Stimulated activated CD8-positive, alpha-beta memory T cell treated with anti-CD3 and anti-CD28 coated beads, Interleukin-7, amount 100 ng/mL, for 24 hours (primary cell): ENCODE data around the gene MYCBP2.
"Not testable (repeated sequence)": the region's sequence is repeated elsewhere in the genome, so short reads cannot be mapped to it uniquely, and the experiment has no call there.

ENCODE experiments used
- DNase-seq: peaks from one replicate; pipeline ENCODE4 v3.0.0-alpha.2; 2020; ENCODE audit warnings: low read depth

Gene MYCBP2

GRCh38 chr13:77028202-77028601 lies 298.7 kb downstream of the MYCBP2 start:
- no peak for DNase-seq

- DNase-seq, result peak; percentile 45
Observed at GRCh38 chr13:77026861-77027621, 299.9 kb downstream of the MYCBP2 start, which contains the start of gene FBXL3. Gene FBXL3, minus strand, starts transcription at chr13:77027159. Its CDS starts 5,299 bp downstream, at chr13:77021860.

GRCh38 chr13:77026255-77026860 lies 300.5 kb downstream of the MYCBP2 start:
- peak; percentile 43 for DNase-seq

DNA sequence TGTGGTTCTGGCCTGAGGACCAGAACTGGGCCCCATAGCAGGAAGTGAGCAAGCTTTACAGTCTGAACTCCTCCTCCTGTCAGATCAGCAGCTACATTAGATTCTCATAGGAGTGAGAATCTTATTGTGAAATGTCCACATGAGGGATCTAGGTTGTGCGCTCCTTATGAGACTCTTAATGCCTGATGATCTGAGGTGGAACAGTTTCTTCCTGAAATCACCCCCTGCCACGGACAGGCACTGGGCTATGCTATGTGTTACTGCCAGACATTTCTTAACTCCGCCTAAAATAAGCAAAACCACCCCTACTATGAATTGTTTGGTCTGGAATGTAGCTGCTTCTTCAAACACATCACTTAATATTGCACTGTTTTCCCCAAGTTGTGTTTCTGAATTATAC lies 304.6 kb downstream of the MYCBP2 start:
- no peak for DNase-seq

DNA sequence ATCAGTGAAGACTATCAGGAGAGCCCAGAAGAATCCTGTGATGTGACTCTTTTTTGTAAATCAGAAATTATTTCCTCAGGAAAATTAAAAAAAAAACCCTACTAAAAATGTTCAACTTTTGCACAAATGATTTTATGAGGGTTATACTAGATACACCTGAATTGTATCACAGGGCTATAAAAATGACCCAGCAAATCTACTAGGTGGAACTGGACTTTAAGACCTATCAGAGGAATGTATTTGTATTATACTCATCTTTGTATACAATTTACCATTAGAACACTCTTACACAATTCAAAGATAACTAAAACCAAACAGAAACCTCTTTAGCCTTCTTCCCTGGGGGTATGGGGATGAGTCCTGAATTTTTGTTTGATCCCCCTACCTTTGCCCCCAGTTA lies 307.1 kb downstream of the MYCBP2 start:
- no peak for DNase-seq

DNA sequence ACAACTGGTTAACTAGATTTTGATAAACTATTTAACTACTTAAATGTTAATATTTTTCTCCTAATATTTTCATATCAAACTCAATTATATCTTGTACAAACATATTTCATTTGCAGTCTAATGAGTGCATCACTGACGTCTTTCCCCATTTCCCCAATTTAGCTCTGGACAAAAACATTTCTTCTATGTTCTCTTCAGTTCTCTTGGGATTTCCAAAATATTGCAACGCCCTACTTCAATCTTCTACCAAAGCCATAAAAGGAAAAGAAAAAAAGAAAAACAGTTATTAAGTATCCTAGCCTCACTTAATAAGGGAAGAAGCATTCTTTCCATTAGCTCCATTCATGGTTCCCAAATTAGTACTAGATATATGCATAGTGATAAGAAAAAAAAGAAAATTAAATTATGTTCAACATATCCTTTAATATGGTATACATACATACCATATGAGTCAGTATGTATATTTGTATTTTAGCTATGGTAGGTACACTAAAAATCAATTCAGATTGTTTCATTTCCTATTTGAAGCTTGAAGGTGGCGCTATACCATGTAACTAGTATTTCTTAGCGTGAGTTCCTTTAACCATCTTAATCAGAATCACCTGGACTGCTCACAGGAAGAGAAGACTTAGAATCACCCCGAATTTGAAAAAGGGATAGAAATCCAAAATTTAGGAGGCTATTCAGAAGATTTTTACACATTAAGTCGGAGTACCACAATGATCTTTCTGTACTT lies 309.8 kb downstream of the MYCBP2 start:
- no peak for DNase-seq

DNA sequence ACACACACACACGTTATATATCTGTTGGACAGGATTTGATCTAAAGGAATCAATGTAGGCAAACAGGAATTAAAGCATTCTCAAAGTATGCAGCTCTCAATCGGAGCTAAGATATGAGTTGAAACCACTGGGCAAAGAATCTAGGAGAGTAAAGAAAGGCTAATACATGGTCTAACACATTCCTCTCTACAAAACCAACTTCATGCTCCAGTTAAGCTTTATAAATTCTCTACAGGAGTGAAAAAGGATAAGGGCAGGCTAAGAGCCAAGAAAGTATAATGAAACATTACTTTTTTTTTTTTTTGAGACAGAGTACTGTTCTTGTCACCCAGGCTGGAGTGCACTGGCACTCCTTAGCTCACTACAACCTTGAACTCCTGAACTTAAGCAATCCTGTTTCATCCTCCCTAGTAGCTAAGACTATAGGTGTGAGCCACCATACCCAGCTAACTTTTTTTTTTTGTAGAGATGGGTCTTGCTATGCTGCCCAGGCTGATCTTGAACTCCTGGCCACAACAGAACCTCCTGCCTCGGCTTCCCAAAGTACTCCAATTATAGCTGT lies 310.6 kb downstream of the MYCBP2 start:
- no peak for DNase-seq

GRCh38 chr13:77014906-77015685 lies 311.8 kb downstream of the MYCBP2 start:
- DNase-seq, result no peak

- DNase-seq, result no peak
Observed at GRCh38 chr13:77013853-77014542, 312.9 kb downstream of the MYCBP2 start.

GRCh38 chr13:77009719-77010118 lies 317.2 kb downstream of the MYCBP2 start:
- DNase-seq, result not testable (repeated sequence)

DNA sequence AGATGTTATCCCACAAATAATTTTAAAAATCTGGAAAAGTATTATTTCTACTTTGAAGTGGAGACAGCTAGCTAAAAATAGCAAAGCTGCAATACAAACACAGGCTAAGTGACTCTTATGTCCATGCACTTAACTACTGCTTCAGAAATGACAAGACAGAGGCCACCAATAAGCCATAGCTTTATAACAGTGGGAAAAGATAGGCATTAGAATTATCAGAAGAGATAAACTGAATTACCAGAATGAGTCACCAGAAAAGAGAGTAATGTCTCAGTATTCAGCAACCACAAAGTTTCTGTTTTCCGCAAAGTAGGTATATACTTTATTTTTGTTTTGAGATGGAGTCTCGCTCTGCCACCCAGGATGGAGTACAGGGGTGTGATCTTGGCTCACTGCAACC lies 317.9 kb downstream of the MYCBP2 start:
- no peak for DNase-seq

- DNase-seq, result not testable (repeated sequence)
Observed at GRCh38 chr13:77008337-77008736, 318.6 kb downstream of the MYCBP2 start.

DNA sequence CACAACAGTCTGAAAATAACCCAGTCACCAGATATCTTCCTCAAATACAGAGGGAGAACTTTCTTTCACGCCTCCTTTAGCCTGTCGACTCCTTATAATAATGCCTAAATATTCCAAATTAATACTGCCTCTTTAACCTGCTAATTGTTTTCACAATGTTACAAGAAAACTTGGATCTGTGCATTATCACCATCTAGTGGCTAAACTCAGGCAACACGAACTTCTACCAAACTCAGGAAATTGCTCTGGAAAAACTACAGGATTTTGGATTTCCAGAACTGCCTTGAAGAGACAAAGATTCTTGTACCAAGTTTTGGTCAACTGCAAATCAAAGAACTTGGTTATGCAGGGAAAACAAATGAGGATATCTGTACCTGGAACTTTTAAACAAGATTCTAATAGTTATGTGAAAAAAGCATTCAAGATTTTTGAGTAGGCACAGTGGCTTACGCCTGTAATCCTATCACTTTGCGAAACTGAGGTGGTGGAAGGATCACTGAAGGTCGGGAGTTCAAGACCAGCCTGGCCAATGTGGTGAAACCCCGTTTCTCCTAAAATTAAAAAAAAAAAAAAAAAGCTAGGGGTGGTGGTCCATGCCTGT lies 324.2 kb downstream of the MYCBP2 start:
- no peak for DNase-seq

DNA sequence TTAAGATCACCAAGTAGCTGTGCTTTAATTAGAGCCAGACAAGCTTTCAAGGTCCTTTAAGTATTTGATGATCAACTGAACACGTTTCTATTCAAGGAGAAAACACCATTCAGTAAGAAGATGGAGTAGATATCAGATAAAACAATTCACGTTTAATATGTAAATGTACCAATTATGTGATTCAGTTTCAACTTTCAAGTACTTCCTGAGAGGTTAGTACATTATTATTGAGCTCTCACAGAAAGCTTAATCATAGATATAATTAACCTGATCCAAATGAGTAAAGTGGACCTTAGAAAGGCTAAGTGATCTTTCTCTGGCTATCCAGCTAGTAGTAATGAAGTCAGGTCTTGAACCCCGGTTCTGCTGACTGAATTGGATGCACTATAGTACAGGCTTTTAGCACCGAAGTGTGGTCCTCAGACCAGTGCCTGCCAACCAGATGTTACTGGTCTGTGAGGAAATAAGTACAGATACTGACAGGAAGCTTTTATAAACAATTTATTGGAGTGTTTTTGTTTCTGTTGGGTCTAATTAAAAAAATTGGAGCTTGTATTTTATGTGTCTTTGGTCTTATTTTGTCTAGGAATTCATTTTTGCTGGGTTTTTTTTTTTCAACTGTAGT lies 324.8 kb downstream of the MYCBP2 start:
- no peak for DNase-seq

- no peak for DNase-seq
Observed at GRCh38 chr13:77001540-77001939, 325.4 kb downstream of the MYCBP2 start.

DNA sequence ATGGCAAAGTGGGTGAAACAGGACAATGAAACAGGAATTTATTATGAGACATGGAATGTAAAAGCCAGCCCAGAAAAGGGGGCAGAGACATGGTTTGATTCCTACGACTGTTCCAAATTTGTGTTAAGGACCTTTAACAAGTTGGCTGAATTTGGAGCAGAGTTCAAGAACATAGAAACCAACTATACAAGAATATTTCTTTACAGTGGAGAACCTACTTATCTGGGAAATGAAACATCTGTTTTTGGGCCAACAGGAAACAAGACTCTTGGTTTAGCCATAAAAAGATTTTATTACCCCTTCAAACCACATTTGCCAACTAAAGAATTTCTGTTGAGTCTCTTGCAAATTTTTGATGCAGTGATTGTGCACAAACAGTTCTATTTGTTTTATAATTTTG lies 326.4 kb downstream of the MYCBP2 start:
- no peak for DNase-seq
